Thyroid gland (tissue), 4 donors: ENCODE results near the gene SEMA4G.
A peak's percentile ranks its signal among the peaks of the same experiment; 100 is the strongest.

ENCODE experiments used
- CTCF ChIP-seq, 6 experiments: fragments of 200-600 bp in 3 of 6; fragments of 450-650 bp in 3 of 6; sonication (generic) in 3 of 6; IDR thresholded peaks; one replicate each; pipeline ENCODE4 v1.5.1; 2016 to 2019; ENCODE audit warnings: antibody characterized with exemption in 6 of 6, mild to moderate bottlenecking in 2 of 6, inconsistent platforms in 1 of 6, moderate library complexity in 1 of 6
- POLR2A ChIP-seq, 2 donors: fragments of 450-650 bp; IDR thresholded peaks; one replicate each; pipeline ENCODE4 v1.6.1; 2017; ENCODE audit warnings: antibody characterized with exemption in 2 of 2, mild to moderate bottlenecking in 2 of 2, moderate library complexity in 1 of 2

- TF ChIP-seq CTCF (IDR thresholded peaks at IDR 0.05) (no peak), POLR2A (IDR thresholded peaks at IDR 0.05) (peak in 1 of 2 donors; percentile 17)
Observed at GRCh38 chr10:101000127-101000914, 31.0 kb downstream of the SEMA4G start.
